Activated naive CD8-positive, alpha-beta T cell (primary cell): ENCODE data around the gene PML.
A peak's percentile ranks its signal among the peaks of the same experiment; 100 is the strongest.
"Not testable (repeated sequence)": the region's sequence is repeated elsewhere in the genome, so short reads cannot be mapped to it uniquely, and the experiment has no call there.

ENCODE experiments used
- H3K27ac Mint-ChIP-seq: one replicate; pipeline ENCODE4 v1.8.0; 2021; ENCODE audit warnings: mixed read lengths
- H3K27me3 Mint-ChIP-seq: one replicate; pipeline ENCODE4 v1.8.0; 2021; ENCODE audit warnings: mixed read lengths
- H3K36me3 Mint-ChIP-seq: one replicate; pipeline ENCODE4 v1.8.0; 2021; ENCODE audit warnings: mixed read lengths
- H3K4me1 Mint-ChIP-seq: one replicate; pipeline ENCODE4 v1.8.0; 2021; ENCODE audit warnings: low read depth, mixed read lengths
- H3K4me3 Mint-ChIP-seq: one replicate; pipeline ENCODE4 v1.8.0; 2021; ENCODE audit warnings: mild to moderate bottlenecking, mixed read lengths
- H3K9me3 Mint-ChIP-seq: one replicate; pipeline ENCODE4 v1.8.0; 2021; ENCODE audit warnings: low read depth, mixed read lengths

Gene PML

GRCh38 chr15:74043425-74044266 lies 49.1 kb downstream of the PML start:
- Mint-ChIP-seq H3K27me3 (no peaks in the 10 kb centered on the region), H3K27ac (no peak overlapping the region), H3K9me3 (no peaks in the 10 kb centered on the region), H3K4me1 (peaks cover 11% of the 10 kb centered on the region), H3K36me3 (no peaks in the 10 kb centered on the region), H3K4me3 (no peak overlapping the region)

- peaks cover 11% of the 10 kb centered on the region for H3K4me1 Mint-ChIP-seq
- H3K36me3 Mint-ChIP-seq, result no peaks in the 10 kb centered on the region
- H3K27me3 Mint-ChIP-seq, result no peaks in the 10 kb centered on the region
- no peak overlapping the region for H3K27ac Mint-ChIP-seq
- H3K4me3 Mint-ChIP-seq, result no peak overlapping the region
- H3K9me3 Mint-ChIP-seq, result no peaks in the 10 kb centered on the region
Measured at GRCh38 chr15:74044267-74045110, 50.0 kb downstream of the PML start.

GRCh38 chr15:74045184-74045583 lies 50.7 kb downstream of the PML start:
- Mint-ChIP-seq H3K4me3 (no peak overlapping the region), H3K36me3 (no peaks in the 10 kb centered on the region), H3K27ac (no peak overlapping the region), H3K27me3 (no peaks in the 10 kb centered on the region), H3K4me1 (peaks cover 11% of the 10 kb centered on the region), H3K9me3 (no peaks in the 10 kb centered on the region)

- no peaks in the 10 kb centered on the region for H3K9me3 Mint-ChIP-seq
Measured at GRCh38 chr15:74045636-74046274, 51.2 kb downstream of the PML start.

GRCh38 chr15:74046275-74046674 lies 51.8 kb downstream of the PML start:
- peaks cover 11% of the 10 kb centered on the region for H3K4me1 Mint-ChIP-seq
- no peaks in the 10 kb centered on the region for H3K36me3 Mint-ChIP-seq
- no peaks in the 10 kb centered on the region for H3K27me3 Mint-ChIP-seq
- no peak overlapping the region for H3K27ac Mint-ChIP-seq
- no peak overlapping the region for H3K4me3 Mint-ChIP-seq
- H3K9me3 Mint-ChIP-seq, result no peaks in the 10 kb centered on the region

More at GRCh38 chr15:74045636-74046274, 51.2 kb downstream of the PML start:
- peaks cover 11% of the 10 kb centered on the region for H3K4me1 Mint-ChIP-seq
- H3K27ac Mint-ChIP-seq, result no peak overlapping the region
- H3K27me3 Mint-ChIP-seq, result no peaks in the 10 kb centered on the region
- H3K36me3 Mint-ChIP-seq, result no peaks in the 10 kb centered on the region
- no peak overlapping the region for H3K4me3 Mint-ChIP-seq

GRCh38 chr15:74050127-74050526 lies 55.6 kb downstream of the PML start:
- Mint-ChIP-seq H3K27me3 (no peaks in the 10 kb centered on the region), H3K9me3 (no peaks in the 10 kb centered on the region), H3K27ac (no peak overlapping the region), H3K4me1 (peaks cover 20% of the 10 kb centered on the region), H3K36me3 (no peaks in the 10 kb centered on the region), H3K4me3 (no peak overlapping the region)

DNA sequence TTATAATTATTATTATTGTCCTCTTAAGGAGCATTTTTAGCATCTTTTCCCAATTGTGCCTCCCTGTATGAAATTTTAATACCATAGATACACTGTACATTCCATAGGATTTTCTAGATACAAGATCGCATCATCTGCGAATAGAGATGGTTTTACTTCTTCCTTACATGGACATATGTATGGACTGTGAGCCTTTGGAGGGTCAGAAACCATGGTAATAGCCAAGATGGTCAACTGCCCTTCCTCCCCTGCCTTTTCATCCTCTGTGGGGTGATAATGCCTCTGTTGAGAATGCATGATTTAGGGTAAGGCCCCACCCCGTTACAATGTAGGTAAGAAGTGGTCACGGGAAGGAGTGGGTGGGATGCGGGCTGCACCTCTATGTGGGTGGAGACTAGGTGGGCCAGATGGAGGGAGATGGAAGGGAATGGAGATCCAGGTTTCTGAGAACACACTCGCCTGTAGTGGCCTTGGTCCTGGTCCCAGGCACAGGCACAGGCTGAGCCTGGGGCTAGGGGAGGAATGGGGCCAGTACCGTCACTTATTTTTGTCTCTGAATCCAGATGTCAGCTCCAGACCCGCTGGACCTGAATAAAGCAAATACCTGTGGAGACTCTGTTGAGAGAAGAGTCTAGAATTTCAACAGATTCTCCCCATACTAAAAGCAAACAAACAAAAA lies 56.2 kb downstream of the PML start:
- H3K27me3 Mint-ChIP-seq, result no peaks in the 10 kb centered on the region
- no peaks in the 10 kb centered on the region for H3K36me3 Mint-ChIP-seq
- no peak overlapping the region for H3K27ac Mint-ChIP-seq
- no peaks in the 10 kb centered on the region for H3K9me3 Mint-ChIP-seq
- no peak overlapping the region for H3K4me3 Mint-ChIP-seq
- H3K4me1 Mint-ChIP-seq, result peaks cover 20% of the 10 kb centered on the region

DNA sequence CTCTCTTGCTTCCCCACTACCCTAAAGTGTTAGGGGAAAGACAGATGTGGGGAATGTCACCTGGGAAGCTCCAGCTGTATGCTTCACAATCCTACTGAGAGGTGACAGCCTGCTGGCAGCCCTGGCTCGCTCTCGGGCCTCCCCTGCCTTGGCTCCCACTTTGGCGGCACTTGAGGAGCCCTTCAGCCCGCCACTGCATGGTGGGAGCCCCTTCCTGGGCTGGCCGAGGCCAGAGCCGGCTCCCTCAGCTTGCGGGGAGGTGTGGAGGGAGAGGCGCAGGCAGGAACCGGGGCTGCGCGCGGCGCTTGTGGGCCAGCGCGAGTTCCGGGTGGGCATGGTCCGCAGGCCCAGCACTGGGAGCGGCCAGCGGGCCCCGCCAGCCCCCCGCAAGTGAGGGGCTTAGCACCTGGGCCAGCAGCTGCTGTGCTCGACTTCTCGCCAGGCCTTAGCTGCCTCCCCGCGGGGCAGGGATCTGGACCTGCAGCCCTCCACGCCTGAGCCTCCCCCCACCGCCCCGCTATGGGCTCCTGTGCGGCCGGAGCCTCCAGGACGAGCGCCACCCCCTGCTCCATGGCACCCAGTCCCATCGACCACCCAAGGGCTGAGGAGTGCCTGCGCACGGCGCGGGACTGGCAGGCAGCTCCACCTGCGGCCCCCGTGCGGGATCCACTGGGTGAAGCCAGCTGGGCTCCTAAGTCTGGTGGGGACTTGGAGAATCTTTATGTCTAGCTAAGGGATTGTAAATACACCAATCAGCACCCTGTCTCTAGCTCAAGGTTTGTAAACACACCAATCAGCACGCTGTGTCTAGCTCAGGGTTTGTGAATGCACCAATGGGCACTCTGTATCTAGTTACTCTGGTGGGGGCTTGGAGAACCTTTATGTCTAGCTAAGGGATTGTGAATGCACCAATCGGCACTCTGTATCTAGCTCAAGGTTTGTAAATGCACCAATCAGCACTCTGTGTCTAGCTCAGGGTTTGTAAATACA lies 58.0 kb downstream of the PML start:
- not testable (repeated sequence) for H3K4me3 Mint-ChIP-seq, H3K9me3 Mint-ChIP-seq, H3K27me3 Mint-ChIP-seq, H3K36me3 Mint-ChIP-seq, H3K27ac Mint-ChIP-seq
- peaks cover 17% of the 10 kb centered on the region for H3K4me1 Mint-ChIP-seq

GRCh38 chr15:74053517-74053916 lies 59.0 kb downstream of the PML start:
- Mint-ChIP-seq H3K27ac (no peak overlapping the region), H3K4me1 (peaks cover 11% of the 10 kb centered on the region), H3K4me3 (no peak overlapping the region), H3K9me3 (no peaks in the 10 kb centered on the region), H3K27me3 (no peaks in the 10 kb centered on the region), H3K36me3 (peaks cover 10% of the 10 kb centered on the region)

GRCh38 chr15:74053941-74054529 lies 59.5 kb downstream of the PML start:
- Mint-ChIP-seq H3K36me3 (peaks cover 10% of the 10 kb centered on the region), H3K27ac (no peak overlapping the region), H3K4me3 (peak overlapping the region; percentile 42), H3K27me3 (no peaks in the 10 kb centered on the region), H3K9me3 (no peaks in the 10 kb centered on the region), H3K4me1 (peaks cover 15% of the 10 kb centered on the region)

GRCh38 chr15:74055804-74056203 lies 61.3 kb downstream of the PML start:
- H3K27ac Mint-ChIP-seq, result no peak overlapping the region
- H3K4me3 Mint-ChIP-seq, result no peak overlapping the region
- H3K27me3 Mint-ChIP-seq, result no peaks in the 10 kb centered on the region
- peaks cover 30% of the 10 kb centered on the region for H3K4me1 Mint-ChIP-seq
- H3K36me3 Mint-ChIP-seq, result peaks cover 10% of the 10 kb centered on the region
- no peaks in the 10 kb centered on the region for H3K9me3 Mint-ChIP-seq

DNA sequence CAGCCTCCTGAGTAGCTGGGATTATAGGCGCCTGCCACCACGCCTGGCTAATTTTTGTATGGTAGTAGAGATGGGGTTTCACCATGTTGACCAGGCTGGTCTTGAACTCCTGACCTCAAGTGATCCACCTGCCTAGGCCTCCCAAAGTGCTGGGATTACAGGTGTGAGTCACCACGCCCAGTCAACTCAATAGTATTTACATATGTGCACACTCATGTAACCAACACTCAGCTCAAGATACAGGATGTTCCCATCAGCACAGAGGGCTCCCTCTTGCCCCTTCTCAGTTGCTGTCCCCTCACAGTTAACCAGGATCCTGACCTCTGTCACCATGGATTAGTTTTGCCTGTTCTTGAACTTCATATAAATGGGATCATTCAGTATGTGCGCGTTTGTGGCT lies 61.8 kb downstream of the PML start:
- H3K4me3 Mint-ChIP-seq, result not testable (repeated sequence)
- H3K4me1 Mint-ChIP-seq, result peaks cover 30% of the 10 kb centered on the region
- H3K36me3 Mint-ChIP-seq, result peaks cover 10% of the 10 kb centered on the region

GRCh38 chr15:74059050-74059833 lies 64.7 kb downstream of the PML start:
- H3K27ac Mint-ChIP-seq, H3K9me3 Mint-ChIP-seq, H3K27me3 Mint-ChIP-seq: not testable (repeated sequence)
- Mint-ChIP-seq H3K4me3 (peak overlapping the region; percentile 14), H3K36me3 (peaks cover 10% of the 10 kb centered on the region), H3K4me1 (peaks cover 24% of the 10 kb centered on the region)

More for the DNA sequence above, 61.8 kb downstream of the PML start:
- H3K9me3 Mint-ChIP-seq, H3K27ac Mint-ChIP-seq, H3K27me3 Mint-ChIP-seq: not testable (repeated sequence)
